GM21528 (cell line): Measurements from ENCODE around the gene CD83.
A peak's percentile ranks its signal among the peaks of the same experiment; 100 is the strongest.

Experiments
- ATAC-seq: cut with Tn5 transposase; IDR thresholded peaks from one replicate; pipeline ENCODE4 v1.9.1; 2021; ENCODE audit warnings: mild to moderate bottlenecking, moderate library complexity; ENCODE audit not compliant: unreplicated experiment, low FRiP score

The CD83 gene

GRCh38 chr6:14091339-14091978 is 26.1 kb upstream of the CD83 start:
- no peak for ATAC-seq

- no peak for ATAC-seq
Observed at GRCh38 chr6:14092316-14092715, 25.3 kb upstream of the CD83 start.

- no peak for ATAC-seq
Observed at GRCh38 chr6:14092838-14093789, 24.5 kb upstream of the CD83 start.

- no peak for ATAC-seq
Observed at GRCh38 chr6:14094721-14095120, 22.9 kb upstream of the CD83 start.

- ATAC-seq: peak; percentile 54
Observed at GRCh38 chr6:14095437-14095836, 22.1 kb upstream of the CD83 start.

- no peak for ATAC-seq
Observed at GRCh38 chr6:14100138-14100537, 17.4 kb upstream of the CD83 start.

- no peak for ATAC-seq
Observed at GRCh38 chr6:14100966-14101365, 16.6 kb upstream of the CD83 start.

- no peak for ATAC-seq
Observed at GRCh38 chr6:14102383-14102782, 15.2 kb upstream of the CD83 start.

- no peak for ATAC-seq
Observed at GRCh38 chr6:14105547-14105946, 12.0 kb upstream of the CD83 start.

GRCh38 chr6:14107000-14107399 is 10.6 kb upstream of the CD83 start:
- no peak for ATAC-seq

- no peak for ATAC-seq
Observed at GRCh38 chr6:14107711-14108494, 9.7 kb upstream of the CD83 start.

- peak; percentile 58 for ATAC-seq
Observed at GRCh38 chr6:14108571-14109410, 8.8 kb upstream of the CD83 start.

- peak; percentile 17 for ATAC-seq
Observed at GRCh38 chr6:14109411-14109826, 8.2 kb upstream of the CD83 start.

- peak; percentile 54 for ATAC-seq
Observed at GRCh38 chr6:14110001-14110818, 7.4 kb upstream of the CD83 start.

- no peak for ATAC-seq
Observed at GRCh38 chr6:14113976-14114375, 3.6 kb upstream of the CD83 start.

GRCh38 chr6:14118091-14118439 is 493 bp downstream of the CD83 start:
- no peak for ATAC-seq

- no peak for ATAC-seq
Observed at GRCh38 chr6:14118446-14118845, 874 bp downstream of the CD83 start.

- ATAC-seq: no peak
Observed at GRCh38 chr6:14119784-14120183, 2.2 kb downstream of the CD83 start.

GRCh38 chr6:14120546-14120945 is 3.0 kb downstream of the CD83 start:
- ATAC-seq: no peak
